HG03439 (cell line): ENCODE data around the gene POT1.

Source experiments
- ATAC-seq: cut with Tn5 transposase; IDR thresholded peaks from one replicate; pipeline ENCODE4 v1.9.1; 2021; ENCODE audit warnings: mild to moderate bottlenecking, moderate library complexity; ENCODE audit not compliant: unreplicated experiment

Gene POT1

DNA sequence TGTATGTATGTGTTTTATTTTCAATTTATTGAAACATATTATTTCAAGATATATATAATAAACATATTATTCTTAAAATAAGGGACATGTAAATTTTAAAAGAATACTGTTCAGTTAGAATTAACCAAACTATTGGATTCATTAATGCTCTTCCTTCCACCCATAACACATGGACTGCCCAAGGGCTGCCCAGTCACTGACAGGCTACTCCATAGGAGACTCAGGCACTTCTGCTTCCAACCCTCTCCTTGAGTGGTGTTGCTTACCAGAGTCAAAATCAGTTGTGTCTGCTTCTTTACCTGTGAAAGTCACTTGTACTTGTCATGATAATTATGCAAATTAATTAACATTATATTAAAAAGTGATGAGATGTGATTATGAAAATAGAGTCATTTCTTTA is 154.2 kb downstream of the POT1 start:
- no peak for ATAC-seq

- ATAC-seq, result no peak
Measured at GRCh38 chr7:124773938-124774337, 155.7 kb downstream of the POT1 start.

- ATAC-seq, result no peak
Measured at GRCh38 chr7:124773339-124773738, 156.3 kb downstream of the POT1 start.
